Fibroblast of villous mesenchyme (primary cell): ENCODE measurements around the gene THRB. TPM values are rescaled to one million over a fixed set of nuclear protein-coding genes. Genes with fewer than 3 reads are reported as not detected.

ENCODE experiments used
- DNase-seq: peaks from one replicate; pipeline ENCODE4 v3.0.0-alpha.2; 2010; ENCODE audit warnings: low read depth
- H3K4me3 ChIP-seq: 2 replicates; pipeline ENCODE4 v1.5.1; 2011; ENCODE audit warnings: low read depth, mild to moderate bottlenecking, low read length
- total RNA-seq: library from RNA; depleted of rRNA; stranded (reverse); fragments of >200 nt; gene quantifications from 2 replicates; pipeline ENCODE4 v1.2.3, GENCODE V29; 2012
- TF ChIP-seq, protein P1 (sequence below): IDR thresholded peaks from 2 replicates; pipeline ENCODE4 v1.5.1; 2012; ENCODE audit warnings: low read depth, mild to moderate bottlenecking, low read length; ENCODE audit not compliant: insufficient read depth

Gene THRB
- total RNA-seq, 1 donor: 13.4 TPM

DNA sequence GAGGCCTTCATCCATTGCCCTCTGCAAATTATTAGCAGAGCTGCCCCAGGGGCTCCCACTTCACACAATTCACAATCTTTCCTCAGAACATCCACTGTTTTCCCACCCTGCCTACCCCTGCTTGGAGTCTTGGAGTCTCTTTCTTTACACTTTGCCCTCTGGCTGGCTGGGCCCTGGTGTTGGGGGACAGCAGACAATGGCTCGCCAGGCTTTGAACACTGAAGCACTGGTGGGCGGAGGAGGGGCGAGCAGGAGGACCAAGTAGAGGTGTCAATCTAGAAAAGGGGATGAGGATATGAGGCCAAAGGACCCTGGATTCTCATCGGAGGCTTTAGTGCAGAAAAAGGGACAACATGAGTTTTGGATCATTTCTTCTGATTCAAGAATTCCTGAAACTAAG is 337.5 kb downstream of the THRB start:
- no peak for DNase-seq
- TF ChIP-seq, protein P1, sequence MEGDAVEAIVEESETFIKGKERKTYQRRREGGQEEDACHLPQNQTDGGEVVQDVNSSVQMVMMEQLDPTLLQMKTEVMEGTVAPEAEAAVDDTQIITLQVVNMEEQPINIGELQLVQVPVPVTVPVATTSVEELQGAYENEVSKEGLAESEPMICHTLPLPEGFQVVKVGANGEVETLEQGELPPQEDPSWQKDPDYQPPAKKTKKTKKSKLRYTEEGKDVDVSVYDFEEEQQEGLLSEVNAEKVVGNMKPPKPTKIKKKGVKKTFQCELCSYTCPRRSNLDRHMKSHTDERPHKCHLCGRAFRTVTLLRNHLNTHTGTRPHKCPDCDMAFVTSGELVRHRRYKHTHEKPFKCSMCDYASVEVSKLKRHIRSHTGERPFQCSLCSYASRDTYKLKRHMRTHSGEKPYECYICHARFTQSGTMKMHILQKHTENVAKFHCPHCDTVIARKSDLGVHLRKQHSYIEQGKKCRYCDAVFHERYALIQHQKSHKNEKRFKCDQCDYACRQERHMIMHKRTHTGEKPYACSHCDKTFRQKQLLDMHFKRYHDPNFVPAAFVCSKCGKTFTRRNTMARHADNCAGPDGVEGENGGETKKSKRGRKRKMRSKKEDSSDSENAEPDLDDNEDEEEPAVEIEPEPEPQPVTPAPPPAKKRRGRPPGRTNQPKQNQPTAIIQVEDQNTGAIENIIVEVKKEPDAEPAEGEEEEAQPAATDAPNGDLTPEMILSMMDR: no peak
- no peak overlapping the region for H3K4me3 ChIP-seq

DNA sequence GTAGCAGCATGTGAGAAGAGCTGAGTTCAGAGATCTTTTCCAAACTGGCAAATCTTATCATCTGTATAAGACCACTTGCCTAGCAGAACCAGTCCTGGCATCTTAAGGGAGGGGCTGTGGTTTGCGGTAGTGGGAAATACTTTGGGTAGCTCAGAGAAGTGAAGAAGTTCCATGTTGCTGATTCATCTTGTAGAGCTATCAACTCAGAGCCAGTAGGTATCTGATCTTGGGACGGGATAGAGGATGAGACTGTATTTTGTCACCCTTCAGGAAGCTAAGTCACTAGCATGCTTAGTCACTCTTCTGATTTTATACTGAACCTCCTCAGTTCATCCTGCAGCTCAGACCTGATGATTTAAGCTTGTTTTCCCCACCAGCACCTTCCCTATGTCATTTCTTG is 338.2 kb downstream of the THRB start:
- DNase-seq: peak; percentile 33
- TF ChIP-seq, protein P1: no peak

DNA sequence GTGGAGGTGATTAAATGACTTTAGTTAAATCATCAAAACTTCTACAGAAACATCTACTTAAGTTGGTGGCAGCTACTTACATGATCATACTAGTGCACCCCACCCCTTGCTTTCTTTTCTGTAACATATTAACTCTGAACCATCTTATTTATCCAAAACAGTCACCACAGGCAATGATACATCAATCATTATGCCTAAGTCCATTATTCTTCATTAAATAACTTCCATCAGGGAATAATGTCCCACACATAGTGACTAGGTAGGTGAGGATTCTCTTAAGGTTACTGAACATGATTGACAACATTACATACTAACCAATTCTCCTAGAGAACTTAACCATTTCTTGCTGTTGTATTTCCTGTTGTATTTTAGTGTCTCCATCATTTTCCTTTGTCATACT is 339.4 kb downstream of the THRB start:
- TF ChIP-seq, protein P1: no peak
- H3K4me3 ChIP-seq: no peak overlapping the region
- no peak for DNase-seq

More for the DNA sequence above, 338.2 kb downstream of the THRB start:
- H3K4me3 ChIP-seq: no peak overlapping the region

DNA sequence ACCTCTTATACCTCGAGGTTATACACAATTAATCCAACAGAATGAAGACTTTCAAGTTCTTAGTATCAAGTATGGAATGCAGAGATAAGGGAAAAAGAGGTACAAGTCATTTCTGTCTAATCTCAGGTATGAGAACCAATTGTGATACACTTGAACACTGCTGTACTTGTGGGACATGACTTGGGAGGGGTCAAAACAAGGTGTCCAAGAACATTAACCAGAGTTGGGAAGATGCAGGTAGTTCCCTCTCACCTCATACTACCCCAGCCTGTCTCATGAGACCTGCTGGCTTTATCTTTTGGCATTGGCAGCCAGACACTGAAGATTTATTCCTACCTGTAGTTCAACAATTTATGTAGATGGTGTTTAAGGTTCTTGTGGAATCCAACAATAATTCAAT is 339.9 kb downstream of the THRB start:
- no peak for DNase-seq
- TF ChIP-seq, protein P1: no peak
- H3K4me3 ChIP-seq: no peak overlapping the region

DNA sequence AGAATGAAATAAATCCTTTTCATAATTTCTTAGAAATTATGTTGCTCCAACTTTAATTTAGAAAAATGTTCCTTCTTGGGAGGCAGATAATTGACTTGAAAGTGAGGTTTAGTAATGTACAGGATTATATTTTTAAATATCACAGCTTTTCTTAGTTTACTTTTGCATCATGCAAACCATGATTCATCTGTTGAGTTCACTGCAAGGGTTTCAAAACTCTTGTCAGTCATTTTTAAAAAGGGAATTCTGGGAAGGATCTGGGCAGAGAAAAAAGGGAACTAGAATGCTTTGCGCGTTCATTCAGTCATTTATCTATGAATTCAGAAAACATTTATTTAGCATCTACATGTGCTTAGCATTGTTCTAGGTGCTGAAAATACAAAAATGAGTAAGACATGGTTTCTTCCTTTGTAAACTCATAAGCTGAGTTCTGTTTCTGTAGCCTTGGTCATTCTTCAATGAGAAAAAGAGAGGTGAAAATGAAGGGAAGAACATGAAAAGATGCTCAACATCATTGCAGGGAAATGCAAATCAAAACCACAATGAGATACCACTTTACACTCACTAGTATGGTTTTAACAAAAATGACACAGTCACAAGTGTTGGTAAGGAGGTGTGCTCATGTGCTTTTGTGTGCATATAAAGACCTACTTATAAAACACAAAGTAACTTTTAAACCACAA is 340.5 kb downstream of the THRB start:
- no peak overlapping the region for H3K4me3 ChIP-seq
- TF ChIP-seq, protein P1: no peak
- no peak for DNase-seq

DNA sequence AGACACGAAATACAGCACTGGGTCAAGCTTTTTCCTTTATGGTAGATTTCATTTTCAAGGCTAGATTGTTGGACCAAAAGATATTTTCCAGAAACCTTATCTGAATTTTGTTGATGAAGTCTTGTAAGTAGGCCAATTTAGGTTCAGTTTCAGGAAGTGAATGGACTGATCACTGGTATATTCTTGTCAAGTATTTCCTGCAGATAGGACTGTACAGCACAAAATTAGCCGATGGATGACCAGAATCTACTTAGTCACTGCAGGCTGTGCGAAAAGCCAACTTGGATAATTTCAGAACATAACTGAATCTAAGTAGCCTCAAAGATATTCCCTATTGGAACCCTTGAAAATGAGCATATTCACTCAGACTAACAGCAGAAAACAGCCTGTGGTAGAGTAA is 343.1 kb downstream of the THRB start:
- H3K4me3 ChIP-seq: no peak overlapping the region
- DNase-seq: no peak
- TF ChIP-seq, protein P1: no peak

DNA sequence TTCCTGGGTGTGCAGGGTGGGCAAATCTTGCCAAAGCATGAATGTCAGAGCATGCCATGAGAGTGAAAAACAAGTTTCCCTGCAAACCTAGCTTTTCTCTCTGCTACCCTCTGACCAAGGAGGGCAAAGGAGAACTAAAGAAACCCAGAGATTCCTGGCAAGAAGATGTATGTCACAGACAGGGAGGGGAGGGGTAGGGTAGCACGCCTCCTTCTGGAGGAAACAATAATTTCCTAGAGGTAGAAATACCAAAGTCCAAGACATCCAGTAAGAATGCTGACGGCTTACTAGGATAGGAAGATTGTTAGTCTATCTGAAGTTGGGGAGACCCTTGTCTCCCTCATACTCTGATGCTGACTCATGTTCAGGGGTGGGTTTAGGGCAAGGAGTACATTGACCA is 345.6 kb downstream of the THRB start:
- no peak for DNase-seq
- no peak overlapping the region for H3K4me3 ChIP-seq
- TF ChIP-seq, protein P1: peak; percentile 17
